K562 (cell line): Measurements from ENCODE around the gene OR2AT4. TPM values are rescaled to one million over a fixed set of nuclear protein-coding genes. Genes with fewer than 3 reads are reported as not detected.

ENCODE experiments used
- BACH1 ChIP-seq: fragments of 200-800 bp; sonication (Bioruptor generic); IDR thresholded peaks from 2 replicates; pipeline ENCODE4 v1.6.1; 2016; ENCODE audit warnings: missing genetic modification characterization, missing compliant biosample characterization
- CAMTA2 ChIP-seq: fragments of 250-450 bp; sonication (Bioruptor Pico); conservative IDR thresholded peaks from 2 replicates; pipeline ENCODE4 v1.5.1; 2022
- CEBPB ChIP-seq: fragments of 450-650 bp; IDR thresholded peaks from 2 replicates; pipeline ENCODE4 v1.6.1; 2016; ENCODE audit warnings: missing genetic modification characterization, missing compliant biosample characterization
- GATAD2A ChIP-seq: fragments of 450-650 bp; IDR thresholded peaks from 2 replicates; pipeline ENCODE4 v1.6.1; 2017
- HCFC1 ChIP-seq: IDR thresholded peaks from 2 replicates; pipeline ENCODE4 v1.6.1; 2012; ENCODE audit warnings: low read depth, low read length, improper control_type of control experiment
- L3MBTL2 ChIP-seq: fragments of 450-650 bp; IDR thresholded peaks from 2 replicates; pipeline ENCODE4 v1.6.1; 2016; ENCODE audit warnings: mild to moderate bottlenecking, moderate library complexity
- PTTG1 ChIP-seq: fragments of 450-650 bp; IDR thresholded peaks from 2 replicates; pipeline ENCODE4 v1.6.1; 2016; ENCODE audit warnings: low read depth, mild to moderate bottlenecking, missing genetic modification characterization, missing compliant biosample characterization
- ZC3H4 ChIP-seq: sonication (generic); formaldehyde crosslinking; IDR thresholded peaks from 2 replicates; pipeline ENCODE4 v1.9.0; 2021; ENCODE audit warnings: missing genetic modification reagents, borderline replicate concordance
- polyA plus RNA-seq, 8 experiments: library from polyadenylated mRNA; depleted of rRNA in 4 of 8; stranded (reverse) in 5 of 8; unstranded in 3 of 8; fragments of >200 nt; fragmentation: Nextera tagmentation in 2 of 8; fragmentation: Illumina TruSeq in 1 of 8; extraction: Ambion mirVana in 2 of 8; extraction: Trizol in 1 of 8; gene quantifications; 2 replicates each; pipeline versions ENCODE4 v1.2.1 to v1.2.3, GENCODE V29; 2011 to 2014; ENCODE audit warnings: inconsistent platforms in 1 of 8, missing spikeins in 1 of 8
- total RNA-seq, 7 experiments: library from RNA; depleted of rRNA in 6 of 7; stranded (reverse); fragments of >200 nt in 6 of 7; fragmentation: Illumina TruSeq in 2 of 7; extraction: Trizol in 2 of 7; gene quantifications; 2 replicates each; pipeline versions ENCODE4 v1.2.1 to v1.2.3, GENCODE V29; 2011 to 2021; ENCODE audit warnings: low replicate concordance in 1 of 7
- TF ChIP-seq, protein P1 (sequence below): fragments of 450-650 bp; IDR thresholded peaks from one replicate; pipeline ENCODE4 v1.6.1; 2018; ENCODE audit warnings: mild to moderate bottlenecking, moderate library complexity; ENCODE audit not compliant: partially characterized antibody
- TF ChIP-seq, protein P2 (sequence below): sonication (generic); formaldehyde crosslinking; IDR thresholded peaks from 2 replicates; pipeline ENCODE4 v1.8.1; 2022; ENCODE audit warnings: missing genetic modification reagents
- TF ChIP-seq, protein P3 (sequence below): fragments of 450-650 bp; IDR thresholded peaks from 2 replicates; pipeline ENCODE4 v1.6.1; 2016

Gene OR2AT4
- total and polyA plus RNA-seq, 9 of the 15 experiments (the other 6 are each of a cell fraction or from before 2014, with no cell fraction given): 0.86 to 3.1 (median 2.0) TPM

DNA sequence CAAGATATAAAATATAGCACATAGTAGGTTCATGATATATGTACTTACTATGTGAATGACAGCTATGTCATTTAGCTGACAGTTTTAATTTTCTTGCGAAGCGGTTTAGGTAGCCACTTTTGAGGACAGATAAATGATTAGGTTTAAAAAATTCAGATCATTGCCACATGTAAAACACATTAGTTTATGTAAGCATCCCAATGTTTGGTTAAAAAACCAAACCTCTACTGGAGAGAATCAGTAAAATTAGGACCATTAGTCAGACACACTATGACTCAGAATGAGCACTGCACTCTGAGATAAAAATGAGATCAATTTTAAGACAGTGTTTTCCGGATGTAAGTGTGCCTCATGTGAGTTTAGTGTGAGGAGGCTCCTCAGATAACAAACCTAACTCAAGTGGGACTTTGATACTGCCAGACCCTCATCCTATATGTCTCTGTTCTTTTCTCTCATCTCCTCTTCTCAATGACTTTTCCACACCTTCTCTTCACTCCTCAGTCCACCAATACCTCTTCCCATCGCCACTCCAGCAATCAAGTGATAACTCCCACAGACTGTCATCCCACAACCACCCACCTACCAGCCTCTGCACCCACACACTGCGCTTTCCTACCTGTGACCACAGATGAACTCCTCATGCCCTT is 6.8 kb upstream of the OR2AT4 start (continued):
- TF ChIP-seq CEBPB (tag) (no peak), BACH1 (tag) (no peak), ZC3H4 (CRISPR knock-in tag) (no peak; the same call in 1 of the 2 replicates), L3MBTL2 (peak; percentile 66), HCFC1 (no peak), PTTG1 (no peak), GATAD2A (peak; percentile 88), CAMTA2 (no peak)
- TF ChIP-seq, protein P1, sequence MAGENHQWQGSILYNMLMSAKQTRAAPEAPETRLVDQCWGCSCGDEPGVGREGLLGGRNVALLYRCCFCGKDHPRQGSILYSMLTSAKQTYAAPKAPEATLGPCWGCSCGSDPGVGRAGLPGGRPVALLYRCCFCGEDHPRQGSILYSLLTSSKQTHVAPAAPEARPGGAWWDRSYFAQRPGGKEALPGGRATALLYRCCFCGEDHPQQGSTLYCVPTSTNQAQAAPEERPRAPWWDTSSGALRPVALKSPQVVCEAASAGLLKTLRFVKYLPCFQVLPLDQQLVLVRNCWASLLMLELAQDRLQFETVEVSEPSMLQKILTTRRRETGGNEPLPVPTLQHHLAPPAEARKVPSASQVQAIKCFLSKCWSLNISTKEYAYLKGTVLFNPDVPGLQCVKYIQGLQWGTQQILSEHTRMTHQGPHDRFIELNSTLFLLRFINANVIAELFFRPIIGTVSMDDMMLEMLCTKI: no peak
- TF ChIP-seq, protein P2, sequence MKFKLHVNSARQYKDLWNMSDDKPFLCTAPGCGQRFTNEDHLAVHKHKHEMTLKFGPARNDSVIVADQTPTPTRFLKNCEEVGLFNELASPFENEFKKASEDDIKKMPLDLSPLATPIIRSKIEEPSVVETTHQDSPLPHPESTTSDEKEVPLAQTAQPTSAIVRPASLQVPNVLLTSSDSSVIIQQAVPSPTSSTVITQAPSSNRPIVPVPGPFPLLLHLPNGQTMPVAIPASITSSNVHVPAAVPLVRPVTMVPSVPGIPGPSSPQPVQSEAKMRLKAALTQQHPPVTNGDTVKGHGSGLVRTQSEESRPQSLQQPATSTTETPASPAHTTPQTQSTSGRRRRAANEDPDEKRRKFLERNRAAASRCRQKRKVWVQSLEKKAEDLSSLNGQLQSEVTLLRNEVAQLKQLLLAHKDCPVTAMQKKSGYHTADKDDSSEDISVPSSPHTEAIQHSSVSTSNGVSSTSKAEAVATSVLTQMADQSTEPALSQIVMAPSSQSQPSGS (CRISPR knock-in tag): no peak
- TF ChIP-seq, protein P3, sequence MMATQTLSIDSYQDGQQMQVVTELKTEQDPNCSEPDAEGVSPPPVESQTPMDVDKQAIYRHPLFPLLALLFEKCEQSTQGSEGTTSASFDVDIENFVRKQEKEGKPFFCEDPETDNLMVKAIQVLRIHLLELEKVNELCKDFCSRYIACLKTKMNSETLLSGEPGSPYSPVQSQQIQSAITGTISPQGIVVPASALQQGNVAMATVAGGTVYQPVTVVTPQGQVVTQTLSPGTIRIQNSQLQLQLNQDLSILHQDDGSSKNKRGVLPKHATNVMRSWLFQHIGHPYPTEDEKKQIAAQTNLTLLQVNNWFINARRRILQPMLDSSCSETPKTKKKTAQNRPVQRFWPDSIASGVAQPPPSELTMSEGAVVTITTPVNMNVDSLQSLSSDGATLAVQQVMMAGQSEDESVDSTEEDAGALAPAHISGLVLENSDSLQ: peak; percentile 68
